GM21515 (cell line): ENCODE data around the gene TSPAN7.

Experiments used
- ATAC-seq: cut with Tn5 transposase; IDR thresholded peaks from one replicate; pipeline ENCODE4 v1.9.1; 2021; ENCODE audit not compliant: unreplicated experiment

TSPAN7 gene

DNA sequence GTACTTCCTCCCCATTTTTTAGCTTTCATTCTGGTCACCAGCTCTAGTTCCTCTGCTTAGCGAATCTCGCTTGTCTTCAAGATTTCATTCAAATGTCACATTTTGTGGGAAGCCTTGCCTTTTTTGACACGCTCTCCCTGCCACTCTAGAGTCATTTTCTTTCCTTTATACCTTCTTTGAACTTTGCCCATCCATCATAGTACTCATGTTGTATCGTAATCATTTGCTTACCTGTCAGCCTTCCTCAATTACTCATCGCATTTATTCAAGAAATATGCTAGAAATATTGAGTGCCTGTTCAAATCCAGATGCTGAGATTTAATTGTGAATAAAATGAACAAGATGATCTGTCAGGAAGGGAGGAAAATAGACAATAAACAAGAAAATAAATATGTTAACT, 21.8 kb downstream of the TSPAN7 start:
- ATAC-seq = no peak

DNA sequence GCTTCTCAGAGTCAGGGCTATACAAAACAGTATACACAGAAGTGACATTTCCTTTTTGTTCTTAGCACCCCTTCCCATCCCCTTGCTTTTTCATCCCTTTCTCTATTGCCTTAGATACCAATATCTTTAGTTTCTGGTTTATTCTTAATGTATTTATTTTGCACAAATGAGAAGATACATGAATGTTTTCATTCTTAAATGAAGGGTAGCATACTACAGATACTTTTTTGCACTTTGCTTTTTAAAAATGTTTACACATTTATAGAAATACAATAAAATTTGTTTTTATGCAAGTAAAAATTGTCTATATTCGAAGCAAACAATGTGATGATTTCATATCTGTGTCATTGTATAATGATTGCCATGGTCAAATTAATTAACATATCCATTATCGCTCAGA, 33.1 kb downstream of the TSPAN7 start:
- ATAC-seq = no peak

DNA sequence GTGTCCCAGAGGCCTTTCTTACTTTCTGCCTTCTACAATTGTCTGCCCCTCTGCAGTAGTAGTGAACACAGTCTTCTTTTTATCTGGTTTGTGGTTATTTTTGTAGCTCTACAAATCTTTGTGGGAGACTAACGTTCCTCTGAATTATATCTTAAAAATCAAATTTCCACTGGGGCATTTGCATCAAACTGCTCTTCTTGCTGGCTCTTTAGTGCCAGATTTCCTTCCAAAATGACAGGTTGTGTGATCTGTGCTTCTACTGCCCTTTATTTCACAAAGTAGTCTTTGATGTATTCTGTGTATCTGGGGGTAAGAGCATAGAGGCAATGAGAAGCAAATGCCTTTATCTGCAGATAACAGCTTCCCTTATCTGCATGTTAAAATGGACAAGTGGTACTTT, 34.5 kb downstream of the TSPAN7 start:
- ATAC-seq = no peak

DNA sequence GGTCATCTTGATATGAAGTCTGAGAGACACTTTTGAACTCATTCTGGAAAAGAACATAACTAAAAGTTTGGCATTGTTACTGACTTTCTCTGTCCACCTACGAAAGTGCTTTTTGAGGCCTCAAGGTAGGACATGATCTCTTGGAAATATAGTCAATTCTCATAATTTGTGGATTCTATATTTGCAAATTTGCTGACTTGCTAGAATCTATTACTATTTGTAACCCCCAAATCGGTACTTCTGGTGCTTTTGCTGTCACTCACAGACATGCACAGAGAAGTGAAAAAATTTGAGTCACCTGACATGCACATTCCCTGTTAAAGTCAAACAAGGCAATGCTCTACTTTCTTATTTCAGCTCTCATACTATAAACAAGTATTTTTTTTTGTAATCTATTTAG, 35.6 kb downstream of the TSPAN7 start:
- no peak for ATAC-seq

DNA sequence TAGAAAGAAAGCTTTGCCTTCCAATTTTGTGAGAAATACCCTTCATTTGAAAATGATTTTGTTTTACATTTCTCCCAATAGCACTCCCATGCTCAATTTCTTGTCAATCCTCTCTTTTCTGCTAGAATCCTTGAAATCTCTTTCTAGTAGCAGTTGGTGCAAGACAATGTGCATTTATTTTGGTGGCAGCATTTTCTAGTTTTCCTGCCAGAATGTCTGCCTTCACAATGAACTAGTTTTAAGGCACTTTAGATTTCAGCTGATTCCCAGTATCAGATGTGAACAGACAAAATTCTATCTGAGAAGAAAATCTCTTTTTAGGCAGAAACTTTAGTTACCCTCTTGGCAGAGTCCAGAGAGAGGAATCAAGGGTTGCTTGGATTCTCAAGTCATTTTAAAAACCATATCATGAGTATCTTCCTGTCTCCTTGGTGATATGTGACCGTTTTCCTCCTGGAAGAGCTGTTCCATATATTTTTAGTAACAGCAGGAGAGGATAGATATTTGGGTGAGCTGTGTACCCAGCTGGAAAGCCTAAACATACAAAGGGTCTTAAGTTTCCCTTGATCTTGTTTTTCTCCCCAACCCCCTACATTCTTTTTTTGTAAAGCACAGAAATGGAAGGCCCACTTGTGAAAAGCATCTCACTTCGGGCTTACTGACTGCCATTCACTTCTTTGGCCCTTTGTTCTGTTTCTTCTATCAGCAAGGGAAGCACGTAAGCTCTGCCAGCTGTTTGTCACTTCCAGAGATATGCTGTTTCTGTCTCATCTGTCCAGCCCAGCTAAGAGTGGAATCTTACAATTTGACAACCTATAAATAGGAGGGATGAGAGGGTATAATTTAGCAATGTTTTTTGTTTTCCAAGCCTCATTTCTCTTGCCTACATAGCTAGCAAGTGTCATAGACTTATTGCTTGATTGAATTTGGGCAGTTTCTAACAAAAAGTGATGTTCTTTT, 38.7 kb downstream of the TSPAN7 start:
- ATAC-seq = no peak

DNA sequence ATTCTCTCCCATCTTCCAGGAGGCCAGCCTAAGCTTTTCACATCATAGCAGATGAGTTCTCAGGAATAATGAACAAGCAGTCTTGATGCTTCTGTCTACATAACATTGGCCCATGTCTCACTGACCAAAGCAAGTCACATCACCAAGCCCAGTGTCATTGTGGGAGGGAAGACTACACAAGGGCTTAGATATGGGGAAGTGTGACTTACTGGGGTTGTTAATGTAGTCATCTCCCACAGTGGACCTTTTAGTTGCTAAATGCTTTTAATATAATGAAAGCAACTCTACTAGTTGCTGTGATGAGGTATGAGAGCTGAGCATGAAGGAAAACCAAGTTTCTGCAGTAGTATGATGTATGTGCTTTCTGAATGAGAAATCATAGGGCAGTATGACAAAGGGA, 40.5 kb downstream of the TSPAN7 start:
- no peak for ATAC-seq

DNA sequence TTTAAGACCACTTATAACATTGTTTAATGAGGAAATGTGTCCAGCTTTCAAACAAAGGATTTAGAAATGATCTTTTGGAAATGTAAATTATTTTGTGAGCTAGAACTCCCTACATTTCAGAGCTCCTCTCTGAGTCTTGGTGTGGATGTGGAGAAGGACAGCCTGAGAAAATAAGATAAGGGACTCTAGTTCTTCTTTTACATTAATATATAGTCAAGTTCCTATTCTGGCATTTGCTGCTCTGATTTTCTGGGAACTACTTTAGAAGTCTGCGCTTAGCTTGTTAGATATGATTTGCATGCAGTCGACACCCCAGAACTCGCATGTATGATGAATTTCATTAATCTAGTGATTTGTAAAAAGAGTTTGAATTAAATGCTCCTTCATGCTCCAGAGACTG, 45.5 kb downstream of the TSPAN7 start:
- no peak for ATAC-seq

DNA sequence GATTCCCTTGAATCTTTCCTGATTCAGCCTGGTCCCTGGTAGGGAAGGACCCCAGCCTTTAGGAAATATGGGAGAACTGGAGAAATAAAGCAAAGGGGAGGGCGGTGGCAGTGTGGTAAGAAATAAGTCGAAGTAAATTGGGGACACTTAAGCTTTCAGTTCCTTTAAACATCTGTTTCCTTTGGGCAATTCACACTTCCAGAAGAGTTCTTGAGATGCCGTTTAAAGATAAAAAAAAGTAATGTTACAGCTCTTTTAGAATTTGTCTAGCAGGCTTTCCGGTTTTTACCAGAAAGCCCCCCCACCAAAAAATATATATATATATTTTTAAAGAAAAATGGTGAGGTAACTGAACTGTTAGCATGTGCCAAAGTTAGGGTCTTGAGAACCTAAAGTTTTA, 46.6 kb downstream of the TSPAN7 start:
- ATAC-seq = no peak

DNA sequence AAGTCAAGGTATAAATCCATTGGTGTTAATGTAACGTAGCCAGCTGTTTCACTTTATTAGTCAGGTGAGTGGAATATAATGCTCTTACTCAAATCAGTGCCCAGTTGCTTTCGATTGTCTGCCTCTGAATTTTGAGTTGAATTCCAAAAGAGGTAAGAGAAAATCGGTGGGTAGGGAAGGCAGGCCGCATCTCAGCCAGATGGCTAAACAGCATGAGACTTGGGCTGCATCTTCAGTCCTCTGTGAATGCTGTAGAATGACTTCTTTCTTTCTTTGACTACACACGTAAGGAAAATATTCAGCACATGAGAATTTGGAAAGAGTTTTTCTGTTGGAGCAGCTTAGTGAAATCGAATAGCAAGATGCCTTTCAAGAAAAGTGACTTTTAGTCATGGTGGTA, 49.5 kb downstream of the TSPAN7 start:
- ATAC-seq = no peak

DNA sequence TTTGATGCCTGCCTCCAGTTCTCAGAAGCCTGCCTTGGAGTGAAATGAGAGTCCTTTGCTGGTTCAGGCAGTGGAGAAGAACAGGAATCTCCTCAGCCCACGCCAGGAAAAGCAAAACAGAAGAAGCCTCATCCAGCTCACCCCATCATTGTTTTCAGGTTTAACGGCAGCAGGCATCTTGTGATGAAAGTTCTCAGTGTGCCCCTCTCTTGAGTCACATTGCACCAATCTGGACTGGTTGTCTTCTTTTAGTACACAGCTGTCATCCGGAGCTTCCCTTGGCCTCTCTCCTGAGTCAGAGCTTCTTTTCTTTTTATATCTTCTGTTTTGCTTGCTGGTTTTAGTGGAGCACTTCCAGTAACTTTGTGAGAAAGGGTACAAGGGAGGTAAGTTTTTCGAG, 50.9 kb downstream of the TSPAN7 start:
- ATAC-seq = no peak

DNA sequence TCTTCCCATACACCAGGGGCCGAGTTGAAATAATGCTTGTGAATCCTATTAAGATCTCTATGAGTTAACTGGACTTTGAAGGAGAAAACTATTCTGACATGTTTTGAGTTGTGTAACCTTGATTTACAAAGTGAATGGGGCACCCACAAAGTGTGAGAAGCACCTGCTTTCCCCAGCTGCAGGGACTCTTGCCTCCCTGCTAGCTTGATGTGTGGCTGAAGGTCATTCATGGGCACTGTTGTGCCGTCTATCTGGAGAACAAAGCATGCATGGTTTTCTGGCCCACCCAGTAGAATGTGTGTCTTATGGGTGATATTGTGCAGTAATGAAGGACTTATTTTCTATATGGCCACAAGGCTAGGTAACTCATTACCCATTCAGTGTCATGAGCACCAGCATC, 53.1 kb downstream of the TSPAN7 start:
- ATAC-seq = no peak

DNA sequence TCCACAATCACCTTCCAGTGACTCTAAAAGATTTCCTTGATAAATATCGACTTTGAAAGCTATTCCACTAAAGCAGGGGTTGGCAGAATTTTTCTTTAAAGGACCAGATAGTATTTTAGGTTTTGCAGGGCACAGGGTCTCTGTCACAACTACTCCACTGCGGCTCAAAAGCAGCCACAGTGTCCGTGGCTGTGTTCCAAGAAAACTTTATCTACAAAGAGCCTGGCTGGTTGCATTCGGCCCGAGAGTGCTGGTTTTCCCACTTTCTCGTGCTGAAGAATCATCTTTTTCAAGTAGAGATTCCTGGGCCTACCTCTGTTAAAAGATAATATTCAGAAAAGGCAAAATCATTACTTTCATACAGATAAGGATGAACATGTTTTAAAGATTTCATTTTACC, 55.6 kb downstream of the TSPAN7 start:
- no peak for ATAC-seq

DNA sequence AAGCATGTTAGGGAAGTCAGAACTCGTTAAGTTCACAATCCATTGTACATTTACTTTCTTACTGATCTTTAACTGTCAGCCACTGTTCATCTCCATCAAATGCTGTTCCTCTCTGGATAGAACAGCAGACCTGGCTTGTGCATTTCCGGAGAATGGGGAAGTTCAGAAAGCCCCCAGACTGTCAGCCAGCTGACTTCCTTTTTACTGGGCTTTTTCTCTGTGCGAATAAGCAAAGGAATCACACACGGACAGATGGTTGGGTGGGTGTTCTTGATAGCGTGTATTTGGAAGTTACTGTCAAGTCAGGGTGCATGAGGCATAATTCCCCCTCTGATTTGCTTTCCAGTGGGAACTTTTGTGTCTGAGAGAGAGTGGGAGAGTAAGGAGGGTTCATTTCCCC, 56.8 kb downstream of the TSPAN7 start:
- ATAC-seq = no peak

DNA sequence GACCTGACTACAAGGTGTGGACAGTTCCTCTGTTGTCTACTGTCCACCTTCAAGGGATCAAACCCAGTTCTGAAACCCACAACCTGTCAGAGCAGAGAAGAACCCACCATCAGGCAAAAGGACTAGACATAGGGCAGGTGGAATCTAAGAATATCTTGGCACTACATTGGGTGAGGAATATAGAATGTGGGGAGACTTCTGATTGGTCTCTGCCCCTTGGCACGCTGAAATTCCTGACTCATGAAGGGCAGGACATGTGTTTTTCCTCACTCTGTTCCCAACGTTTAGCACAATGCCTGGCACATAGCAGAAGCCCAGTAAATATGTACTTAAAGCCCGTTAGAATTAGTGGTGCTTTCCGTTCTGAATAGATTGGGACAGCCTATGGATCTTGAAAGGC, 59.3 kb downstream of the TSPAN7 start:
- ATAC-seq = no peak

DNA sequence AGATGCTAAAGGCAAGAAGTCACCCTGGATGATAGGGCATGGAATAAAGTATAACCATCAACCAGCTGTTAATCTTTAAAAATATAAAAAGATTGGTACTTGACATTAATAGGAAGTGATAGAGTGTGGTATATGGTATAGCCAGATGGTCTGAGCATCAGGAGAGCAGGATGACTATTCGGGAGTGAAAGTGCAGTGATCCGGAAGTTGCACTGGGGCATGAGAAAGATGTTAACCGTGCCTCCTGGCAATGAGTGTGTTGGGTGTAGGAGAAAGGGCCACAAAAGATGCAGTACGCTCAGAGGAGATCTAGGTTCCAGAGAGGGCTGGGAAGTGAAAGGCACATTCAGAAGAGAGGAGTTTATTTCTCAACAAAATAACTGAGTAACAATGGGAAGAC, 65.0 kb downstream of the TSPAN7 start:
- no peak for ATAC-seq

DNA sequence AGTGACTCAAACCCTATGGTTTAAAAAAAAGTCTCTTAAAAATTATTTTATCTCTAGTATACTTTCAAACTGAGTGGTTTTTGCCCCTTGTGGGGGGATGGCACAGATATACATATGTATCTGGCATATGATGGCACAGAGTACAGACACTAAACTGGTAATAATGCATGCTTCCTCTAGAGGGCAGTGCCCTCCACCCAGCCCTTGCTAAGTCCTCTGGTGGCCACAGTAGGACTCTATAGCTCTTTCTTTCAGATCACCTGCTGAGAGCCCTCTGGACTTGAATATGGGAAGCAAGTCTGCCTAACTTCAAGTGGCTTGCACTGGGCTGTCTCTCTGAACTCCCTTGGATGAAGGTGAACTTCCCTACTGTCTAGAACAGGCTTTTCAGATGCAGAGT, 66.3 kb downstream of the TSPAN7 start:
- peak; percentile 79 for ATAC-seq

DNA sequence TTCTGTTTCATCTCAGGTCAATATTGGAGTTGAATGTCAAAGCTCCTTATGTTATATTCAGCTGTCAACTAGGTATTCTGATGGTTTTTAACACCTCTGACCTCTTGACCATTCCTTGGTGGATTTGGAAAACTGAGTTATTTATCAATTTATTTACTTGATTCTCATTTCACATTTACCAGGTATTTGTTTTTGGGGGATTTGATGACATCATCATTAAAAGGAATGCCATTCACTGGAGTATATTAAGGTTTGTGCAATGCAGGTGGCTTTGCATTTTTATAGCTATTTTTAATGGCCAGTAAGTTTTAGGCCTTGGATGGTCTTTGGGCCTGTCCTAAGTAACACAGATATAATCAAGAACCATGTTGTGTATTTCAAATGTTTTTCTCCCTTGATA, 67.2 kb downstream of the TSPAN7 start:
- no peak for ATAC-seq

DNA sequence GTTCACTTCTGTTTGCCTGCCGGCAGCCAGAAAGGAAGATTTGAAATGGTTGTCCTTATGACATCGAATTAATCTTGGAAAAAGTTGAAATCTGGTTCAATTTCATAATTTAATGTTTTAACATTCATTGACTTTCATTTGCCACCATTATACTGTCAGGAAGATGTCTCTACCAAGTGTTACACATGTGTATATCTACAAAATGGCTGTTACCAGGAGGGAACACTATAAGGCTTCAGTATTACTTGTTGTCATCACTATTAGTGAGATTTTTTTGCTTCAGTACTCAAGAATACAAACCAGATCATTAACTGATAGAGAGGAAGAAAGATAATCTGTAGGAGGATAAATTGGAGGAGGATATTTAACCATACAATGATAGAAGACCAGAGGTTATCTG, 71.2 kb downstream of the TSPAN7 start:
- ATAC-seq = no peak

DNA sequence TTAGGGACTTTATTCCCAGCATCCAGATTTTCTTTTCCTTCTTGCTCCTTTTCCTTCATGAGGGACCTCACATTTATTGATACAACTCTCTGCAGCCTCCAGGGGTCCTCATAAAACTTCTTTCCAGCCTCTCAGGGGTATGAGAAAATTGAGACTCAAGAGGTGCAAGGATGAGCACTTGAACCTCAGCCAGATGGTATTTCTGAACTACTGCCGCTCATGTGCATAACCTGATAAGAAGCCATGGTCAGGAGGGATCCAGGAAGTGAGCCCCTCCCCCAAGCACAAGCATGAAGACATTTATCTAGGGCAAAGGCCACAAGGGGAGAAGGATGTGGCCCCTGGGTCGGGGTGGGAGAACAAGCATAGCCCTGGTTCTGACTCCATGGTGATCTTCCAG, 73.3 kb downstream of the TSPAN7 start:
- no peak for ATAC-seq

DNA sequence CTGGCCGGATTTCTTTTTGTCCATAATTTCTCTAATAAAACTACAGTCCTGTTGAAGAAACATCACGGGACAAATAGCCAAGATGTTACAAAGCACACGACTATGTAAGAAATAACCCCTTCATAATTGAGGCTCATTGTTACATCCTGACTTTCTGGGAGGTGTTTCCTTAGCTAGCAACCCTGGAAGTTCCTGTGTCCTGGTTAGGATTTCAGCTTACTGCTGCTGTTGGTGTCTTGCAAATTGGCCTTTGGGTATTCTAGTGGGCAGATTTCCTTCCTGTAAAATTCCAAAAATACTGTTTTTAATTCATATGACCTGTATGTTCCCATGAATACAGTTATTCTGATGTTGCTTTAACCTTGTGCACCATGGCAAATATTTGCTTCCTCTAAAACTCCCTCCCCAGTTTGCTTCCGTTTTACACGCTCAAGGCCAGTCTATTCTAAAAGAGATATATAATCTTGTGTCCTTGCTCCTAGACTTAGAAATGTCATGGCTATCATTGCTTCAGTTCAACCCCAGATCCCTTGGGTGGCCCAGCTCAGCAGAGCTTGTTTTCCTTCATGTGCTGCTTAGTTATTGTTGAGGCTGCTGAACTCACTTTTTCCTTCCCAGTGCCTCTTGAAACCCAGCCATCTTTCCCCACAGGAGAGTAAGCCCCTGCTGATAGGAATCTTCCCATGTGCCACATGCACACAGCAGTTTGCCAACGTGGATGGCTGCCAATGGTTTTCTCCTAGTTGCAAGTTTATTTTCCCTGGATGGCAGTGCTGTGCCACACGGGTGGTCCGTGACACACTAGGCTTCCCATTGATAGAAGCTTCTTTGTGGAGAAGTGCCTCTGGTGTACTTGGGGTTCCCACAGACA, 75.8 kb downstream of the TSPAN7 start:
- ATAC-seq = no peak

DNA sequence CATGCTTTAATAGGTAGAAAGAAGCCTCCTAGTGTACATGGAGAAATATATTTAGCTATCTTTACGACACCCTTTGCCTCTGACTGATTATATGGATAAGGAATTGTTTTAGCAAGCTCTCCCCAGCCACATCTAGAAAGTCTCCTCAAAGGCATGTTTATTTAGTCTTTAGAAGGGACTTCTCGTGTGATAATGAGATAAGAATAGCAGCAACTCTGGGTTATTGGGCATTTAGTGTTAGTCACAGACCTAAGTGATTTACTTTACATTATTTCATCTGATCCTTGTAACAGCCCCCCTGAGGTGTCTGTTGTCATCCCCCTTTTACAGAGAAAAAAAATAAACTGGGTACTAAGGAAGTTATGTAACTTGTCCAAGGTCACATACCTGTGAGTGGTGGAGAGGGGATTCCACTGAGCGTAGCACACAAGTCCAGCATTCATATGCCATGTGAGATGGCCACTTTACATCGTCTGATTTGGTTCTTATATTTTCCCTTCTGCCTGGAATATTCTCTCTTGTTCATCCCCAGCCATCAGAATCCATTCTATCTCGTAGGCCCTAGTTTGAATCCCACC, 77.7 kb downstream of the TSPAN7 start:
- ATAC-seq = no peak

DNA sequence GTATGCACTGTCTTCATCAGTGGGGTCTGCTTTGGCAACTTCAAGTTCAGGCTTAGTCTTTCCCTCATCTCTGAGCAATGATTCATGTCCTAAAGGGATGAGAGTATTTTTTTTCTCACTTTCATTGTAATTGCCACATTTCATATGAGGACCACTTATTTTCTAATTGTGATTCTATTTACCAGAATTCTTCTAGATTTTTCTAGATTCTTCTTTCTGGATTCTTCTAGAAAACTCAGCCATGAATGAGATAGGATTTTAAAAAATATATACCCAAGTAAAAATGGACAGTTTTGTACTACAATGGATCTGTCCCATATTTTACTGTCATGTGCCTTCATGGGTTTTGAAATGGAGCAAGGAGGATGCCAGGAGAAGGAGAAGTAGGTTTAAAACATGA, 78.4 kb downstream of the TSPAN7 start:
- ATAC-seq = no peak
